GM12878 (cell line): ENCODE data around the gene CFLAR. TPM values are rescaled to one million over a fixed set of nuclear protein-coding genes. Genes with fewer than 3 reads are reported as not detected.

Experiments used
- ATAC-seq: fragments of 200-7000 bp; cut with Tn5 transposase; 3 replicates; pipeline ENCODE4 v1.9.1; 2020; ENCODE audit warnings: mild to moderate bottlenecking, moderate library complexity
- BruUV-seq: library from RNA; stranded (reverse); fragments of 400-500 nt; replicated peaks from 2 replicates; lab custom pipeline; 2021; lab: Mats Ljungman, UMichigan
- CTCF ChIA-PET: fragments of 300-600 bp; sonication (Branson Sonifier 250); formaldehyde crosslinking; extraction: SDS; loops from one replicate; lab custom pipeline; 2021; ENCODE audit warnings: inconsistent platforms; lab: Yijun Ruan, JAX
- POLR2A ChIA-PET: fragments of 350-600 bp; formaldehyde crosslinking; extraction: SDS; loops from one replicate; lab custom pipeline; 2021; ENCODE audit warnings: inconsistent platforms; lab: Charles Lee
- RAD21 ChIA-PET: fragments of 300-600 bp; sonication (Branson Sonifier 250); formaldehyde crosslinking; loops from one replicate; lab custom pipeline; 2023; ENCODE audit warnings: antibody characterized with exemption; ENCODE audit not compliant: unreplicated experiment; lab: Charles Lee
- SMC1A ChIA-PET: fragments of 300-600 bp; sonication (Branson Sonifier 250); formaldehyde crosslinking; loops from one replicate; lab custom pipeline; 2023; ENCODE audit not compliant: unreplicated experiment, uncharacterized antibody; lab: Charles Lee
- DNase-seq: peaks from one replicate; pipeline ENCODE4 v3.0.0-alpha.2; 2011; ENCODE audit warnings: low read depth, low spot score
- FAIRE-seq: peaks from 3 replicates; lab custom pipeline; 2011; peaks lifted over from hg19 to GRCh38; lab: Jason Lieb, UNC
- H2AFZ ChIP-seq: 2 replicates; pipeline ENCODE4 v1.6.0; 2011; ENCODE audit warnings: low read depth, low read length, control low read depth; ENCODE audit not compliant: control insufficient read depth
- H3K27ac ChIP-seq: 2 replicates; pipeline ENCODE4 v1.5.1; 2011; ENCODE audit warnings: control low read depth; ENCODE audit not compliant: control insufficient read depth, insufficient read depth
- H3K27me3 ChIP-seq, 2 experiments: replicated peaks in 1 of 2; 2 replicates each; pipeline versions ENCODE4 v1.6.0 to v1.6.1; 2011; ENCODE audit warnings: low read length in 1 of 2; ENCODE audit not compliant: control insufficient read depth in 2 of 2, insufficient read depth in 2 of 2
- H3K36me3 ChIP-seq, 2 experiments: 2 replicates each; pipeline ENCODE4 v1.5.1; 2011; ENCODE audit warnings: low read length in 1 of 2; ENCODE audit not compliant: control insufficient read depth in 2 of 2, insufficient read depth in 2 of 2
- H3K4me1 ChIP-seq: 2 replicates; pipeline ENCODE4 v1.6.1; 2011; ENCODE audit warnings: mild to moderate bottlenecking, low read length, moderate library complexity, mixed read lengths; ENCODE audit not compliant: control insufficient read depth, insufficient read depth
- H3K4me2 ChIP-seq: 2 replicates; pipeline ENCODE4 v1.6.0; 2011; ENCODE audit warnings: control low read depth; ENCODE audit not compliant: control insufficient read depth, insufficient read depth
- H3K4me3 ChIP-seq: fragments of 200-600 bp; sonication (generic); 2 replicates; pipeline ENCODE4 v1.5.1; 2016
- H3K79me2 ChIP-seq: 2 replicates; pipeline ENCODE4 v1.6.0; 2011; ENCODE audit warnings: low read length; ENCODE audit not compliant: control insufficient read depth, insufficient read depth
- H3K9ac ChIP-seq: 2 replicates; pipeline ENCODE4 v1.8.0; 2011; ENCODE audit warnings: low read length, control low read depth, mixed read lengths; ENCODE audit not compliant: control insufficient read depth, insufficient read depth
- H3K9me3 ChIP-seq: replicated peaks from 3 replicates; pipeline ENCODE4 v1.5.1; 2011; ENCODE audit warnings: mild to moderate bottlenecking, low read length; ENCODE audit not compliant: control insufficient read depth, insufficient read depth
- H4K20me1 ChIP-seq: 2 replicates; pipeline ENCODE4 v1.6.0; 2011; ENCODE audit not compliant: control insufficient read depth, insufficient read depth
- EGR1 ChIP-seq, 2 experiments: IDR thresholded peaks; 1 replicate in 1 of 2; 2 replicates in 1 of 2; pipeline ENCODE4 v1.6.1; 2011 to 2012; ENCODE audit warnings: low read depth in 2 of 2, low read length in 2 of 2, borderline replicate concordance in 1 of 2, mild to moderate bottlenecking in 1 of 2, moderate library complexity in 1 of 2
- STAT3 ChIP-seq: IDR thresholded peaks from 2 replicates; pipeline ENCODE4 v1.6.1; 2011; ENCODE audit warnings: low read depth, low read length, improper control_type of control experiment
- WGBS: methylation state at CpG from one replicate; pipeline ENCODE4 v1.1.6; 2016; ENCODE audit warnings: low lambda C conversion rate; ENCODE audit not compliant: insufficient replicate concordance, insufficient coverage; ENCODE audit errors: missing lambda C conversion rate; 5-methylcytosine and 5-hydroxymethylcytosine counted together
- in situ Hi-C: fragments of 300-500 bp; cut with MboI; formaldehyde crosslinking; loops from 9 replicates; pipeline ENCODE4 v1.14.3; 2018; ENCODE audit warnings: mixed read lengths
- intact Hi-C: fragments of 100-400 bp; cut with micrococcal nuclease; formaldehyde crosslinking; loops from one replicate; pipeline ENCODE4 v1.14.2; 2022; ENCODE audit not compliant: unreplicated experiment
- polyA plus RNA-seq, 11 experiments: library from polyadenylated mRNA; depleted of rRNA in 4 of 11; unstranded in 6 of 11; stranded (reverse) in 5 of 11; fragments of >200 nt; fragmentation: Nextera tagmentation in 4 of 11; fragmentation: Illumina TruSeq in 1 of 11; extraction: Ambion mirVana in 4 of 11; extraction: Trizol in 1 of 11; gene quantifications; 1 replicate in 1 of 11; 2 replicates in 10 of 11; pipeline versions ENCODE4 v1.2.1 to v1.2.3, GENCODE V29; 2011 to 2016; ENCODE audit warnings: inconsistent platforms in 2 of 11, missing spikeins in 2 of 11, low read depth in 1 of 11
- total RNA-seq, 4 experiments: library from RNA; depleted of rRNA in 3 of 4; stranded (reverse); fragments of >200 nt in 3 of 4; fragmentation: Illumina TruSeq in 1 of 4; extraction: Trizol in 1 of 4; gene quantifications; 2 replicates each; pipeline versions ENCODE4 v1.2.1 to v1.2.3, GENCODE V29; 2013 to 2021
- TF ChIP-seq, protein P1 (sequence below): IDR thresholded peaks from 2 replicates; pipeline ENCODE4 v1.6.1; 2012; ENCODE audit warnings: improper control_type of control experiment, low read depth, low read length; ENCODE audit not compliant: insufficient replicate concordance

The CFLAR gene
- total and polyA plus RNA-seq, 10 of the 15 experiments (the other 5 are each of a cell fraction or from before 2014, with no cell fraction given) = 80.6 to 181 (median 101) TPM

- RAD21 ChIA-PET = interaction anchor here (0.8 to 1.3 kb wide), 4 partner anchors 9 to 75 kb away, joined by 3 to 4 read pairs (median 3); no protein-coding TSS in a partner anchor
- H3K27me3 ChIP-seq = no peaks in the 10 kb centered on the region
- TF ChIP-seq, protein P1, sequence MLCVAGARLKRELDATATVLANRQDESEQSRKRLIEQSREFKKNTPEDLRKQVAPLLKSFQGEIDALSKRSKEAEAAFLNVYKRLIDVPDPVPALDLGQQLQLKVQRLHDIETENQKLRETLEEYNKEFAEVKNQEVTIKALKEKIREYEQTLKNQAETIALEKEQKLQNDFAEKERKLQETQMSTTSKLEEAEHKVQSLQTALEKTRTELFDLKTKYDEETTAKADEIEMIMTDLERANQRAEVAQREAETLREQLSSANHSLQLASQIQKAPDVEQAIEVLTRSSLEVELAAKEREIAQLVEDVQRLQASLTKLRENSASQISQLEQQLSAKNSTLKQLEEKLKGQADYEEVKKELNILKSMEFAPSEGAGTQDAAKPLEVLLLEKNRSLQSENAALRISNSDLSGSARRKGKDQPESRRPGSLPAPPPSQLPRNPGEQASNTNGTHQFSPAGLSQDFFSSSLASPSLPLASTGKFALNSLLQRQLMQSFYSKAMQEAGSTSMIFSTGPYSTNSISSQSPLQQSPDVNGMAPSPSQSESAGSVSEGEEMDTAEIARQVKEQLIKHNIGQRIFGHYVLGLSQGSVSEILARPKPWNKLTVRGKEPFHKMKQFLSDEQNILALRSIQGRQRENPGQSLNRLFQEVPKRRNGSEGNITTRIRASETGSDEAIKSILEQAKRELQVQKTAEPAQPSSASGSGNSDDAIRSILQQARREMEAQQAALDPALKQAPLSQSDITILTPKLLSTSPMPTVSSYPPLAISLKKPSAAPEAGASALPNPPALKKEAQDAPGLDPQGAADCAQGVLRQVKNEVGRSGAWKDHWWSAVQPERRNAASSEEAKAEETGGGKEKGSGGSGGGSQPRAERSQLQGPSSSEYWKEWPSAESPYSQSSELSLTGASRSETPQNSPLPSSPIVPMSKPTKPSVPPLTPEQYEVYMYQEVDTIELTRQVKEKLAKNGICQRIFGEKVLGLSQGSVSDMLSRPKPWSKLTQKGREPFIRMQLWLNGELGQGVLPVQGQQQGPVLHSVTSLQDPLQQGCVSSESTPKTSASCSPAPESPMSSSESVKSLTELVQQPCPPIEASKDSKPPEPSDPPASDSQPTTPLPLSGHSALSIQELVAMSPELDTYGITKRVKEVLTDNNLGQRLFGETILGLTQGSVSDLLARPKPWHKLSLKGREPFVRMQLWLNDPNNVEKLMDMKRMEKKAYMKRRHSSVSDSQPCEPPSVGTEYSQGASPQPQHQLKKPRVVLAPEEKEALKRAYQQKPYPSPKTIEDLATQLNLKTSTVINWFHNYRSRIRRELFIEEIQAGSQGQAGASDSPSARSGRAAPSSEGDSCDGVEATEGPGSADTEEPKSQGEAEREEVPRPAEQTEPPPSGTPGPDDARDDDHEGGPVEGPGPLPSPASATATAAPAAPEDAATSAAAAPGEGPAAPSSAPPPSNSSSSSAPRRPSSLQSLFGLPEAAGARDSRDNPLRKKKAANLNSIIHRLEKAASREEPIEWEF = no peak
- no peak for TF ChIP-seq EGR1 (IDR thresholded peaks at IDR 0.05; ENCODE audit: borderline replicate concordance in 1 of 2, low read depth in 2 of 2, low read length in 2 of 2)
- TF ChIP-seq STAT3 = no peak
- H3K9ac ChIP-seq = no peak overlapping the region
- in situ Hi-C loops (no loop called here), intact Hi-C loops (no loop called here)
- H3K9me3 ChIP-seq = no peaks in the 10 kb centered on the region
- ATAC-seq (no peak), DNase-seq (no peak), FAIRE-seq (no peak)
- CTCF ChIA-PET = interaction anchor here (0.8 to 2.2 kb wide), 9 partner anchors 12 to 243 kb away, joined by 3 to 12 read pairs (median 4); no protein-coding TSS in a partner anchor
- POLR2A ChIA-PET = interaction anchor here (0.8 to 2.6 kb wide), 6 partner anchors 9 to 75 kb away, joined by 3 to 11 read pairs (median 5); partner anchors contain the start of gene CFLAR
- H3K4me1 ChIP-seq = no peaks in the 10 kb centered on the region
- SMC1A ChIA-PET = interaction anchor here (0.8 to 3.3 kb wide), 8 partner anchors 9 to 88 kb away, joined by 3 to 22 read pairs (median 6); no protein-coding TSS in a partner anchor
- WGBS = 61% methylated on average over 5 of the region's 5 CpGs
- no peak overlapping the region for H2AFZ ChIP-seq
- H3K36me3 ChIP-seq = peaks cover 3 to 14% of the 10 kb centered on the region in 2 experiments; a peak in 3 of 4 replicates
- H3K27ac ChIP-seq = no peak overlapping the region
- H3K4me3 ChIP-seq = no peak overlapping the region
- no TSS peak for BruUV-seq
- no peaks in the 10 kb centered on the region for H4K20me1 ChIP-seq
- H3K79me2 ChIP-seq = no peaks in the 10 kb centered on the region; the same call in 1 of the 2 replicates
- H3K4me2 ChIP-seq = no peak overlapping the region
Observed at GRCh38 chr2:201144101-201145051, 28.4 kb downstream of the CFLAR start.
